Breast epithelium (tissue), 3 donors: ENCODE results near the gene NSL1.

Experiments
- CTCF ChIP-seq, 3 donors: fragments of 450-650 bp; IDR thresholded peaks; one replicate each; pipeline ENCODE4 v1.5.1; 2016 to 2017; ENCODE audit warnings: antibody characterized with exemption in 3 of 3, mild to moderate bottlenecking in 3 of 3, moderate library complexity in 3 of 3
- POLR2A ChIP-seq: fragments of 450-650 bp; IDR thresholded peaks from one replicate; pipeline ENCODE4 v1.6.1; 2016; ENCODE audit warnings: antibody characterized with exemption, mild to moderate bottlenecking, moderate library complexity
- POLR2AphosphoS5 ChIP-seq, 3 donors: sonication (generic); formaldehyde crosslinking; IDR thresholded peaks; one replicate each; pipeline ENCODE4 v1.6.1; 2017; ENCODE audit warnings: antibody characterized with exemption in 3 of 3

GRCh38 chr1:212816567-212817278 lies 25.1 kb upstream of the NSL1 start:
- TF ChIP-seq POLR2AphosphoS5 (IDR thresholded peaks at IDR 0.05) (no peak), POLR2A (no peak), CTCF (IDR thresholded peaks at IDR 0.05) (no peak)
